ENCODE results near the gene CTXND1. TPM values are rescaled to one million over a fixed set of nuclear protein-coding genes. Genes with fewer than 3 reads are reported as not detected.

Gene CTXND1
- total RNA-seq, 1 donor from 2014 or later, result 1.1 TPM

- H3K36me3 Mint-ChIP-seq, result no peaks in the 10 kb centered on the region
- no peaks in the 10 kb centered on the region for H3K9me3 Mint-ChIP-seq
- no peaks in the 10 kb centered on the region for H3K27me3 Mint-ChIP-seq
- no peak overlapping the region for H3K27ac Mint-ChIP-seq
- no peak for TF ChIP-seq CTCF (conservative IDR thresholded peaks at IDR 0.05)
- H3K4me3 Mint-ChIP-seq, result no peak overlapping the region
- H3K4me1 Mint-ChIP-seq (ENCODE audit: unreplicated experiment), result no peaks in the 10 kb centered on the region
- no peak for DNase-seq (ENCODE audit: extremely low spot score, unreplicated experiment)
These were observed 35.1 kb downstream of the CTXND1 start for GRCh38 chr15:80216911-80217310.

DNA sequence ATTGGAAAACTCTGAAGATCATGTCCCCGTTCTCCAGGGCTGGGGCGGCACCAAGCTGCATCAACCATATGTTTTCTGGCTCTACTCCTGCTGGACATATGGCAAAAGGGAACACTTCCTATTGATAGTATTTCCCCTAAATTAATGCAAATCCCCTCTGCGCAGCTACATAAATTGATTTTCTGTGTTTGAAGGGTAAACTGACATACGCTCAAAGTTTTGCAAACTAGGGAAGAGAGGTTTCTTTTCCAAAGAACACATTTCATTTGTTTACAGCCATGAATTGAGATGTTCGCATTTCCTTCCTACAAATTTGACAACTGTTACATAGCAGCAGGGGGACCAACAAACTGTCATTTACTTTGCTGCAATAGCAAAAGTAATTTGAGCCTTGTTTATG is 35.9 kb downstream of the CTXND1 start:
- no peak overlapping the region for H3K4me3 Mint-ChIP-seq
- H3K9me3 Mint-ChIP-seq, result no peaks in the 10 kb centered on the region
- TF ChIP-seq CTCF (conservative IDR thresholded peaks at IDR 0.05), result no peak

DNA sequence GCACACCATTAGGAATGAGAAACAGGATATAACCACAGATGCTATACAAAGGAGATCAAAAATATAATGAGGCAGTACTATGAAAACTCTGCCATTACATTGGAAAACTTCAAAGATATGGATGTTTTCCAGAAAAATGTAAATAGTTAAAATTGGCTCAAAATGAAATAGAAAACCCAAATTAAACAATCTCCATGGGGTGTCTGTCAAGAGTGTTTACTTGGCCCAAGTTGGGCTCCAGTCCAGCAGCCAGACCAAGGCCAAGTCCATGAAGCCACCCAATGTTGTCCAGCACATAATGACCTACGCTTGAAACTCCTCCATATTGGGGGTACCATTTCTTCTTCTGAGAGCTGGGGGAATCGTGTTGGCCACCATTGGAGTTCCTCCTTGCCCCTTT is 37.1 kb downstream of the CTXND1 start:
- H3K27me3 Mint-ChIP-seq, result no peaks in the 10 kb centered on the region
- no peak overlapping the region for H3K4me3 Mint-ChIP-seq
- H3K9me3 Mint-ChIP-seq, result no peaks in the 10 kb centered on the region
- H3K36me3 Mint-ChIP-seq, result no peaks in the 10 kb centered on the region
- DNase-seq (ENCODE audit: extremely low spot score, unreplicated experiment), result no peak
- H3K27ac Mint-ChIP-seq, result no peak overlapping the region
- TF ChIP-seq CTCF (conservative IDR thresholded peaks at IDR 0.05), result no peak
- no peaks in the 10 kb centered on the region for H3K4me1 Mint-ChIP-seq (ENCODE audit: unreplicated experiment)

More for the DNA sequence above, 35.9 kb downstream of the CTXND1 start:
- H3K4me1 Mint-ChIP-seq (ENCODE audit: unreplicated experiment), result no peaks in the 10 kb centered on the region
- H3K27me3 Mint-ChIP-seq, result no peaks in the 10 kb centered on the region
- no peak overlapping the region for H3K27ac Mint-ChIP-seq
- DNase-seq (ENCODE audit: extremely low spot score, unreplicated experiment), result no peak
- H3K36me3 Mint-ChIP-seq, result no peaks in the 10 kb centered on the region

- Mint-ChIP-seq H3K9me3 (no peaks in the 10 kb centered on the region), H3K36me3 (no peaks in the 10 kb centered on the region), H3K4me3 (no peak overlapping the region), H3K4me1 (ENCODE audit: unreplicated experiment) (no peaks in the 10 kb centered on the region), H3K27ac (no peak overlapping the region), H3K27me3 (peaks cover 3% of the 10 kb centered on the region)
- no peak for DNase-seq (ENCODE audit: extremely low spot score, unreplicated experiment)
- no peak for TF ChIP-seq CTCF (conservative IDR thresholded peaks at IDR 0.05)
These were observed 40.0 kb downstream of the CTXND1 start for GRCh38 chr15:80211976-80212375.

DNA sequence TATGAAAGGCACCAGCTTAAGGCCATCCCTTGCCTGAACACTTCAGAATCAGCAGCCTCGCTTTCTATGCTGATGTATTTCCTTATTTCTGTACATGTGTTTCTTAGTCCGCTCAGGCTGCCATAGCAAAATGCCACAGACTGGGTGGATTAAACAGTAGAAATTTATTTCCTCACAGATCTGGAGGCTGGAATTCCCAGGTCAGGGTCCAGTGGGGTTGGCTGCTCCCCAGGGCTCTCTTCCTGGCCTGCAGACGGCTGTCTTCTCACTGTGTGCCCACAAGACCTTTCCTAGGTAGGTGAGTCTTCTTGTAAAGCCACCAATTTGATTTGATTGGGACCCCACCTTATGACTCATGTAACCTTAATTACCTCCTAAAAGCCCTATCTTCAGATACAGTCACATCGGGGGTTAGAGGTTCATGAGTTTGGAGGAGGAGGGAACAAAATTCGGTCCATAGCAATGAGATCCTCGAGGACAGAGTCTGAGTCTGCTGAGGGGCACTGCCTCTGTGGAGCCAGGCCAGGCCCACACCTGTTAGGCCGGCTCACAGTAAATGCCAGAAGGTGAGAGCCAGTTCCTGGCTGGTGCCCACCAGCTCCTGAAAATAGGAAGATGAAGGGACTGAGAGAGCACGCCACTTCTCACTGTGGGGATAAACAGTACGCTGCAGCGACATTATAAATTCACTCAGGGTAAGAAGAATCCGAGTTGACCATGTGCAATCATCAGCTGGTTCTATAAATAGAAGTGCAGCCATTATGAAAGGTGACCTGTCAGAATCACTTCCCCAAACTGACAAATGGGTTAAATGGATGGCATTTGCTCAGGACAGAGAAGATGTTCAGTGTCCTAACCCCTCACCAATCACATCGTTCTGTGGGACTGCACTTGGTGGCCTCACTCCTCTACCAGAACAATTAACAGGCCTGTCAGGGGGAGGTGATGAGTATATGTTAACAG is 41.1 kb downstream of the CTXND1 start:
- no peak for DNase-seq (ENCODE audit: extremely low spot score, unreplicated experiment)
- H3K9me3 Mint-ChIP-seq, result no peaks in the 10 kb centered on the region
- peaks cover 9% of the 10 kb centered on the region for H3K27me3 Mint-ChIP-seq
- H3K36me3 Mint-ChIP-seq, result no peaks in the 10 kb centered on the region
- no peak overlapping the region for H3K4me3 Mint-ChIP-seq
- no peak overlapping the region for H3K27ac Mint-ChIP-seq
- no peaks in the 10 kb centered on the region for H3K4me1 Mint-ChIP-seq (ENCODE audit: unreplicated experiment)
- no peak for TF ChIP-seq CTCF (conservative IDR thresholded peaks at IDR 0.05)

Data from type B pancreatic cell (in vitro differentiated cells).